ENCODE results near the gene EPHA10. TPM values are rescaled to one million over a fixed set of nuclear protein-coding genes. Genes with fewer than 3 reads are reported as not detected.

Gene EPHA10
- total RNA-seq, 1 donor: not detected

GRCh38 chr1:37724575-37724974 is 40.3 kb downstream of the EPHA10 start:
- H3K4me3 ChIP-seq (ENCODE audit: low read depth, low read length): no peak overlapping the region
- TF ChIP-seq CTCF (IDR thresholded peaks at IDR 0.05; ENCODE audit: insufficient read depth, low read depth, low read length): no peak
- DNase-seq (ENCODE audit: low read depth): no peak

GRCh38 chr1:37723390-37724078 is 41.4 kb downstream of the EPHA10 start:
- no peak for DNase-seq (ENCODE audit: low read depth)
- TF ChIP-seq CTCF (IDR thresholded peaks at IDR 0.05; ENCODE audit: insufficient read depth, low read depth, low read length): no peak

GRCh38 chr1:37723072-37723389 is 41.9 kb downstream of the EPHA10 start:
- no peak overlapping the region for H3K4me3 ChIP-seq (ENCODE audit: low read depth, low read length)
- no peak for DNase-seq (ENCODE audit: low read depth)
- TF ChIP-seq CTCF (IDR thresholded peaks at IDR 0.05; ENCODE audit: insufficient read depth, low read depth, low read length): no peak

More at GRCh38 chr1:37723390-37724078, 41.4 kb downstream of the EPHA10 start:
- no peak overlapping the region for H3K4me3 ChIP-seq (ENCODE audit: low read depth, low read length)

- H3K4me3 ChIP-seq (ENCODE audit: low read depth, low read length): no peak overlapping the region
- no peak for DNase-seq (ENCODE audit: low read depth)
- TF ChIP-seq CTCF (IDR thresholded peaks at IDR 0.05; ENCODE audit: insufficient read depth, low read depth, low read length): no peak
Observed at GRCh38 chr1:37722181-37723071, 42.5 kb downstream of the EPHA10 start.

- TF ChIP-seq CTCF (IDR thresholded peaks at IDR 0.05; ENCODE audit: insufficient read depth, low read depth, low read length): no peak
- no peak overlapping the region for H3K4me3 ChIP-seq (ENCODE audit: low read depth, low read length)
- no peak for DNase-seq (ENCODE audit: low read depth)
Observed at GRCh38 chr1:37721565-37721964, 43.4 kb downstream of the EPHA10 start.

- no peak for TF ChIP-seq CTCF (IDR thresholded peaks at IDR 0.05; ENCODE audit: insufficient read depth, low read depth, low read length)
- no peak overlapping the region for H3K4me3 ChIP-seq (ENCODE audit: low read depth, low read length)
- no peak for DNase-seq (ENCODE audit: low read depth)
Observed at GRCh38 chr1:37720231-37721130, 44.4 kb downstream of the EPHA10 start.
